Measurements from ENCODE around the gene ANKRD28.
"Not testable (repeated sequence)": the region's sequence is repeated elsewhere in the genome, so short reads cannot be mapped to it uniquely, and the experiment has no call there.

Gene ANKRD28

DNA sequence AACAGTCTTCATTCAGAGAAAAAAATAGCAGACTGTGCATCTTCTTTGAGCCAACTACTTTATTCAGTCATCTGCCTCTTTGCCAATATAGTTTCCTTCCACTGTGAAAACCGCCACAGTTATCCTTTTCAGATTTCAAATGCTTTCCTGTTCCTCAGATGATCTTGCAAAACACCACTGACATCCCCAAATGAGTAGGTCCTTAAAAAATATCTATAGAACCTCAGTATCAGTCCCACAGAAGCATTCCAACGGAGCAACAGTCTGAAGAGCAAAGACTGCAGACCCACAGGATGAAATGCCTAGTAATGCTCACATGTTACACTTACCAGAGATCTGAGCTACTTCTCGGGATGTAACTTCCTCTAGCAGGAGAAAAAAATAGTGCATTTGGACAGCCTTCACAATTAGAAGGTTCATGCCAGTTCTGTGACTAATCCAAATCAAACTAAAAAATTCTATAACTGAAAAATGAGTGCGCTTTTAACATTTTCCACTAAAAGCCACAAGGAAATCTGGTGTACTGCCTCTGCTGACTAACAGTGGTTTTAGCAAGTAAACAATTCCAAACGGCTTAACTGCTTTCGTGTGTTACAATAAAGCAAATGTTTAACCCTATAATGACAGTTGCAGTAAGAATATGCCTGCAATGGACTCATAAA, at the start of gene ANKRD28:
Gene ANKRD28, minus strand, starts transcription at position 338 of the 662 bp plus-strand sequence. CDS start 1,458 bp downstream, outside the sequence.
- DNase-seq, result no peak

DNA sequence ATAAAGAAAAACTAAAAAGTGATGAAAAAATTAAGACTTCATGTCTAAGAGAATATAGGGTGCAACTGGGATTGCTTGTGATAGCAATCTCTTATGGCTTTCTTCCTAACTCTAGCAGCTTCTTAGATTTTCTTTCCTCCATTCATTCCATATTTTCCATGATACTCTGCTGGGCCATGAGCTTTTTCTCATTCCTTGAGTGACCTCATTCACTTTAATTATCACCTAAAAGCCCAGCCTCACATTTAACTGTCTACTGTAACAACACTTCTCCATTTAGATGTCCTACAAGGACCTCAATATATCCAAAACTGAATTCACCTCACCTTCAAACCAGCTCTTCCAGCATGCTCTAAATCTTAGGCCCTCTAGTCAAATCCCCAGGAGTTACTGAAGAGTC, 49.5 kb upstream of the ANKRD28 start:
- no peak for DNase-seq

DNA sequence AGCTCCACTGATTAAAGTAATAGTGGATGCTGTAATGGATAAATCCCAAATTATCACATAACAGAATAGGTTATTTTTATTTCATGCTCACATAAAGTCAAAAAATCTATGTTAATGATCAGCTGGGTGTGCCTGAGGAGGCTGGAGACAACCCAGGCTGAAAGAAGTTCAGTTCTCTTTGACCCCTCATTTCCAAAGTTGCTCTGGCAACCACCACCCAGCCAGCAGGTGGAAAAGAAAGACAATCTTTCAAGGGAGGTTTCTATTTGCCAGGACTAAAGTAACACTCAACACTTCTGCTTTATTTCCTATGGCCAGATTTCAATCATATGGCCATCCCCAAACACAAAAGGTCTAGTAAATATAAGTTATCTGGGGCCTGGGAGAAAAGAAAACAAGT, 48.8 kb upstream of the ANKRD28 start:
- DNase-seq, result no peak

DNA sequence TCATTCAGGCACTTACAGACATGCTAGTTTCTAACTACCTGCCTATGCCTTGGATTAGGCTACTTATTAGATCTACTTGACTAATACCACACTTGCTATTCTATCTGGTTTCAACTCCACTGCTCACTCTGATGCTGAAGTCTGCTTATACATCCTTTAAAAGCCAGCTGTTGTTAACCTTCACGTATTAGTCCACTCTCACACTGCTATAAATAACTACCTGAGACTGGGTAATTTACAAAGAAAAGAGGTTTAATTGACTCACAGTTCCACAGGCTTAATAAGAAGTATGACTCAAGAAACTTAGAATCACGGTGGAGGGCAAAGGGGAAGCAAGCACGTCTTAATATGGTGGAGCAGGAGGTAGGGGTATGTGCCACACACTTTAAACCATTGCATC, 47.7 kb upstream of the ANKRD28 start:
- DNase-seq, result no peak

DNA sequence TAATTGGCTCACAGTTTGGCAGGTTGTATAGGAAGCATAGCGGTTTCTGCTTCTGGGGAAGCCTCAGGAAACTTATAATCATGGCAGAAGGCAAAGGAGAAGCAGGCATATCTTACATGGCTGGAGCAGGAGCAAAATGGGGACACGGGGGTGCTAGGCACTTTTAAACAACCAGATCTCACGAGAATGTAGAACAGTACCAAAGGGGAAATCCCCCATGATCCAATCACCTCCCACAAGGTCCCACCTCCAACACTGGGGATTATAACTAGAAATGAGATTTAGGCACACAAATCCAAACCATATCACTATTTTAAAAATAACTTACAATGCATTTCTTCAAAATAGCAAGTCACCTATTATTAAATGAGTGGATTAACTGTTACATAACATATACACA, 47.1 kb upstream of the ANKRD28 start:
- no peak for DNase-seq

DNA sequence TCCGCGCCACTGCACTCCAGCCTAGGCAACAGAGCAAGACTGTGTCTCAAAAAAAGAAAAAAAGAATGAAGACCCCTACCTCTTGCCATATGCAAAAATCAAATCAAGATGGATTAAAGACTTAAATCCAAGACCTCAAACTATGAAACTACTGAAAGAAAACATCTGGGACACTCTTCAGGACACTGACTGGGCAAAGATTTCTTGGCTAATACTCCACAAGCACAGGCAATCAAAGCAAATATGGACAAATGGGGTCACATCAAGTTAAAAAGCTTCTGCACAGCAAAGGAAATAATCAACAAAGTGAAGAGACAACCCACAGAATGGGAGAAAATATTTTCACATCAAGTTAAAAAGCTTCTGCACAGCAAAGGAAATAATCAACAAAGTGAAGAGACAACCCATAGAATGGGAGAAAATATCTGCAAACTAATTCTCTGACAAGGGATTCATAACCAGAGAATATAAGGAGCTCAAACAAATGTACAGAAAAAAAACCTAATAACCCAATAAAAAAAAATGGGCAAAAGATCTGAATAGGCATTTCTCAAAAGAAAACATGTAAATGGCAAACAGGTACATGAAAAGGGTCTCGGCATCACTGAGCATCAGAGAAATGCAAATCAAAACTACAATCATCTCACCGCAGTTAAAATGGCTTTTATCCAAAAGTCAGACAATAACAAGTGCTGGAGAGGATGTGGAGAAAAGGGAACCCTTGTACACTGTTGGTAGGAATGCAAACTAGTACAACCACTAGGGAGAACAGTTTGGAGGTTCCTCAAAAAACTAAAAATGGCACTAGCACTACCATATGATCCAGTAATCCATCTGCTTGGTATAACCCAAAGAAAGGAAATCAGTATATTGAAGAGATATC, 43.6 kb upstream of the ANKRD28 start:
- not testable (repeated sequence) for DNase-seq

DNA sequence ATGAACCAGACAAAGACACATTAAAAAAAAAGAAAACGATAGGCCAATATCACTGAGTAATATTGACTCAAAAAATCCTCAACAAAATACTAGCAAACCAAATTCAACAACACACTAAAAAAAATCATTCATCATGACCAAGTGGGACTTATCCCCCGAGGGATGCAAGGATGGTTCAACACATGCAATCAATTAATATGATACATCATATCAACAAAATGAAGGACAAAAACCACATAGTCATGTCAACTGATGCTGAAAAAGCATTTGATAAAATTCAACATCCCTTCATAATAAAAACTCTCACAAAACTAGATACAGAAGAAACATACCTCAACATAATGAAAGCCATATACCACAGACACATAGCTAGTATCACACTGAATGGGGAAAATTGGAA, 41.8 kb upstream of the ANKRD28 start:
- DNase-seq, result no peak

DNA sequence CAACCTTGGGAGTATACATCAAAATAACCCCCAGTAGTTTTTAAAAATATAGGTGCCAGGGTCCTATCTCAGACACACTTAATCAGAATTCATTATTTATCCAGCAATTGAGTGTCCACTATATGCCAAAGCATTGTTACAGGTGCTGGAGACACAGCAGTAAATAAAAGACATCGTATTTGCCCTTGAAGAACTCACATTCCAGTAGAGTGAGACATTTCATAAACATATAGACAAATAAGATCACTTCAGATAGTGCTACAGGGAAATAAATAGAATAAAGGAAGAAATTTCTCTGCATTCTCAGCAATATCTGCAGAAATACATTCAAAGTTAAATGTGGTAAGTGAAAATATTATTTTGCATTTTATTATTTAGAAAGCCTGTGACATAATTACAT, 34.1 kb upstream of the ANKRD28 start:
- no peak for DNase-seq

DNA sequence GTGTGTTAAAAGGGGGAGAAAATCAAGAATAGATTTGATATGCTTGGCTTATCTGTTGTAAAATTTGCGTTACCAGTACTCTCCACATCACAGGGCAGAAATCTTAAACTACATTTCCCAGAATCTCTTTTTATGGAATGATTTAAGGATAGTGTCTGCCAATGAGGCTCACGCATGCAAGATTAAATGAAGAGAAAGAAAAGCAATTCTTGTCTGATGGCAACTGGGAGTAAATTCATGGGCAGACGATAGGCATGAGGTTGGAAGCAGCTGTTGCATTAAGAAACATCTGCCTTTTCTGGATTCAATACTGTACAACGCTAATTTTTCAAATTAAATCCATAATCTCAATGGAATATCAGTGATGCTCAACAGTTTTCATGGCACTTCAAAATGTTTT, 27.2 kb upstream of the ANKRD28 start:
- DNase-seq, result no peak

DNA sequence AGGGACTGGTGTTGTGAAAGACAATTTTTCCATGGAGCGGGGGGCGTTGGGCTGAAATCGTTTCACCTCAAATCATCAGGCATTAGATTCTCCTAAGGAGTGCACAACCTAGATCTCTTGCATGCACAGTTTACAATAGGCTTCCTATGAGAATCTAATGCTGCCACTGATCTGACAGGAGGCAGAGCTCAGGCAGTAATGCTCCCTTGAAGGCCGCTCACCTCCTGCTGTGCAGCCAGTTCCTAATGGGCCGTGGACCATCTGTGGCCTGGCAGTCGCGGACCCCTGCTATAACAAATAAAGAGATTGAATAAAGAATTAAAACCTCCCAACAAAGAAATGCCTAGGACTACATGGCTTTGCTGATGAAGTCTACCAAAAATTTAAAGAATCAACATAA, 25.3 kb upstream of the ANKRD28 start:
- no peak for DNase-seq

DNA sequence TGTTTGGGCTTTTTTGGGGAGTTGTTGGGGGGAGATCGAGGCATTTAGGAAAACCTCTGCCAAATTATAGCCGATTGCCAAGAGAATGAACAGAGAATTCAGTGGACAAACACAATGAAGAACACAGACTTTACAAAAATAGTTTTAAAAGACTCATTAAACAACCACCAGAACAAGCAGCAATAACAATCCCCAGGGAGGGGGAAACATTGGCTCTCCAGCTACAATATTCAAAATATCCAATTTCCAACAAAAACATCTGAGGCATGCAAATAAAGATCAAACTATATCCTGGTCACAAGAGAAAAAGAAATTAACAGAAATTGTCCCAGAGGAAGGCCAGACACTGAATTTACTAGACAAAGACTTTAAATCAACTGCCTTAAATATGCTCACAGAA, 24.5 kb upstream of the ANKRD28 start:
- no peak for DNase-seq

DNA sequence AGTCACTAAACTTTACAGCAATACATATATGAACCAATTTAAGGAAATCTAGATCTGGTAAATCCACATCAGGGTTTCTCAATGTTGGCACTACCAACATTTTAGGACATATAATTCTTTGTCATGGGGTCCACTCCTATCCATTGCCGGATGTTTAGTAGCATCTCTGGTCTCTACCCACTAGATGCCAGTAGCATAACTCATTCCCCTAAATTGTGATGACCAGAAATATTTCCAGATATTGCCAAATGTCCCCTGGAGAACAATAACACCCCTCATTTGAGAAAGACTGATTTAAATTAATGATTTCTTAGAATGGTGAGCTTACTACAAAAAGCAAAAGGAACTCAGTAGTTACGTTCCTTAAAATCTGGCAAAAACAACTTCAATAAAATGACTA, 23.1 kb upstream of the ANKRD28 start:
- no peak for DNase-seq

DNA sequence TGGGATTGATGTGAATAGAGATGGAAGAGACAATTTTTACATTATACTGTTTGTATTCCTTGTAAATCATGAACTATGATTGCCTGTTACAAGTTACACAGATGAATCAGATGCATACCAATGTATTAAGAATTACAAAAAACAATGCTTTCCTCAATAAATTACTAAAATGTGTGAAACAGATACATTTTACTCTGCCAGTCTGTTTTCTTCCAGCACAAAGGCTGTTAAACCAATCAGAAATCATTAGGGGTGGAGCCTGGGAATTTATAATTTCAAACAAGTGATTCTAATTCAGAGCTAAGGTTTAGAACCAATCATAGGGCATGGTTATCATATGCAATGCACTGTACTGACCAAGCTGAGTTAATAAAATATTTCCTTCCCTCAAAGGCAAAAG, 21.8 kb upstream of the ANKRD28 start:
- no peak for DNase-seq

DNA sequence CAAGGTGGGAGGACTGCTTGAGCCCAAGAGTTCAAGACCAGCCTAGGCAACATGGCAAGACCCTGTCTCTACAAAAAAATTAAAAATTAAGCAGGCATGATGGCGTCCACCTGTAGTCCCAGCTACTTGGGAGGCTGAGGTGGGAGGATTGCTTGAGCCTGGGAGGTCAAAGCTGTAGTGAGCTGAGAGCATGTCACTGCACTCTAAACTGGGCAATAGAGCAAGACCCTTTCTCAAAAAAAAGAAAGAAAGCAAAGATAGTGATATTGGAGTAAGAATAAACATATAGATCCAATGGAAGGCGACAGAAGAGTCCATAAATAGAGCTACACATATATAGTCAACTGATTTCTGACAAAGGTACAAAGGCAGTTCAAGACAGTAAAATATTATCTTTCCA, 21.3 kb upstream of the ANKRD28 start:
- DNase-seq, result no peak

DNA sequence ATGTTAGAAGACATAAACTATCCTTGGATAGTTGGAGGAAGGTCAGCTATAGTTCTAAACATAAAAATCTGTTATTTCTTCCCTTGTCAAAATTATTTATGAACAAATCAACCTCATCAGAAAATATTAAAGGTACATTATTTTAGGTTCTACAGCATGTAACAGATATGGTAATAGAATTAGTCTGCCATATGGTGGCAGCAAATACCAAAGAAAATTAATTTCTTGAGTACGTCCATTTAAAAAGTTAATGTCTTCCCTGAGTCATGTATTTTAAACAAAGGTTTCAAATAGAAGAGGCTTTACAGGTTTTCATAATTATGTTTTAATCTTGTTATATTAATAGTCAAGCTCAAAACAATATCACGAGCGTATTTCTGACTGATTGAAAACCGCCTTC, 17.9 kb upstream of the ANKRD28 start:
- no peak for DNase-seq

DNA sequence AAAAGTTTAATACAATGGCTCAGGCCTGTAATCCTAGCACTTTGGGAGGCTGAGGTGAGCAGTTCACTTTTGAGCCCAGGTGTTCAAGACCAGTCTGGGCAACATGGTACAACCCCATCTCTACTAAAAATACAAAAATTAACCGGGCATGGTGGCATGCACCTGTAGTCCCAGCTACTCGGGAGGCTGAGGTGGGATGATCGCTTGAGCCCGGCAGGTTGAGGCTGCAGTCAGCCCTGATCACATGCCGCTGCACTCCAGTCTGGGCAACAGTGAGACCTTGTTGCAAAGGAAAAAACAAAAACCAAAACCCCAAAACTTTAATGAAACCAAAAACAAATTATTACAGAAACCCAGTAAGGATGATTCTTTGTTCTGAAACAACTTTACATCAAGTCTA, 15.3 kb upstream of the ANKRD28 start:
- DNase-seq, result not testable (repeated sequence)

DNA sequence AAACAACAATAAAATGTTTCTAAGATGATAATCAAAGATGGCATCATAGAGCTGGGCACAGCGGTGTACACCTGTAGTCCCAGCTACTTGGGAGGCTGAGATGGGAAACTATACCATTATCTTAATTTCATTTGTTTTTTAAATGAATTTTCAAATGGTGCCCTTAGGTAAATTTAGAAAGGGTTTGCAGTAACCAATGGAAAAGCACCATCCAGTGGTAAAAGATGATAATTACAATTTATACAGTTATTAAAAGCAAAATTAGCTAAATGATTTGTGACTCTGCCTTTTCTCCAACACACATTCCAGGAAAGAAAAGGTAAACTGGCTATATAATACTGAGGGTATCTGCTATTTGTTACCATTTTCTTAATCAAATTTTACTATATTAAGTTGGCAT, 14.4 kb upstream of the ANKRD28 start:
- no peak for DNase-seq

DNA sequence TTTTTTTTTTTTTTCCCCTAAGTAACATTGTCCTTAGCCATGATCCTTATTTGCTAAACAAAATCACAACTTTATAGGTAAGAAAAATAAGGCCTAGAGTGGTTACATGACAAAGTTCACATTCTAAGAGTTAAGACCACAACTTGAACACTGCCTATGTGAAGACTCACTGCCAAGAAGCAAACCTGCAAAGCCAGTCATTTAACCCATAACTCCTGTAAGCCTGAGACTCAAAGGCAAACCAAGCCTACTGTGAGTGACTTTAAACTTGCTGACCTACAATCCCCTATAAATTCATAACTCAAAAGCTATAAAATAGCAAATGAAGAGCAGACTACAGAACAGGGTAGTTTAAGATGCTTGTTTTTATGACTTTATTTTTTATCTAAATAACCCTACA, 12.9 kb upstream of the ANKRD28 start:
- no peak for DNase-seq

DNA sequence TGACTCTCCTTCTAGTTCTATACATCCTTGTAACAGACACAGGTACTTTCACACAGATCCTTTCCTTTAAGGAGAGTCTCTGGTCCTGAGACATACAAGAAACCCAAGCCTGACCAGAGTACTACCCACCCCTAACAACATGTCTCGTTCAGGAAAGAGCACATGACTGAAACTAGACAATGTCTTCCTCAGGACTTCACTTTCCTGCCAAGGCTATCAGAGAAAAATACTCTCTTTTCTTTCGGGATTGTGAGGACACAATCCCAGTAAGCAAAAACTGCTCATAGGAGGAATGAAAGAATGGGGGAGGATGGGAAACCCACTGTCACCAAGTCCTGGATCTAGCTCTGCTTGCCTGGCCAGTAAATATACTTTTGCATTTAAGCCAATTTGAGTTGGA, 11.5 kb upstream of the ANKRD28 start:
- DNase-seq, result no peak

DNA sequence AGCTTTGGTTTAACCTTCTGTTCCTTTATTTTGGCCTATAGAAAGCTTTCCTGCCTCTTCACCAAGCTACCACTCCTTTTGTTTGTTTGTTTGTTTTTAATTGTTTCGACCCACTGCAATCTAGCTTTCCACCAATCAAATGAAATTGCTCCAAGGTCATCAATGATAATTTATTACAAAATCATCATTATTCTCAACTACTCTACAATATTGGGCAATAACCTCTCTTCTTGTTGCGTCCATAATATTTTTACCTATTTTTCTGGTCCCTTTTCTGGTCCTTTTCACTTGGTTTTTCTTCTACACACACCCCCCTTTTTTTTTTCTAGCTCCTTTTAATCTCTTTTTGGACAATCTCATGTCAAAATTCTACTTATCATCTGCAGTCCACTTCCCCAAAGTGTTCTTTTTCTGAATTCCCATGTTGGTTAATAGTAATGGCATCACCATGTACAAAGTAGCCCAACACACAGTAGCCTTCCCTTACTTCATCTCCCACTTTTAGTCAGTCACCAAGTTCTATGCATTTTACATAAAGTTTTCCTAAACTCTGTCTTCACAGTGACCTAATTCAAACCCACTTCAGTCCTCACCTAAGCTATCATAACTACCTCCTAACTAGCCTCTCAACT, 11.0 kb upstream of the ANKRD28 start:
- DNase-seq, result no peak

DNA sequence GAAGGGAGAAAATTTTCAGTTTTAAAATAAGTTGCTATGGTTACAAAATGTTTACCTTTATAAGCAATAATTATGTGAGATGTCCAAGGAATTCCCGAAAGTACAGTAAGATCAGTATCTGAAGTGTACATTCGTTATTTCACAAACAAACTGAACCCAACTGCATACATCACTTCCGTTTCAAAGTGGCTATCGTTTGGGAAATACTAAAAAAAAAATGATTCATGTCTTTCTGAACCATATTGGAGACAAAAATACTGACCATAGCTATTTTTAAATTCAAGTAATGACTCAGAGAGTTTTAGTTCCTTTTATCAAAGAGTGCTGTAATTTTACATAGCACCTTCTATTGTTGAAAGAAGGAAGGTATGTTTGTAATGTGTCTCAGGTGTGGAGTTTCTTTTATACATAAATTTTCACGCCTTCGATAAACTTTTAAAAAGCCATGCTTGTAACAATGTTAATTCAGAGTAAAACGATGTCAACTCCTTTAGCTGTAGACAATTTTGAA, 8.0 kb upstream of the ANKRD28 start:
- no peak for DNase-seq

DNA sequence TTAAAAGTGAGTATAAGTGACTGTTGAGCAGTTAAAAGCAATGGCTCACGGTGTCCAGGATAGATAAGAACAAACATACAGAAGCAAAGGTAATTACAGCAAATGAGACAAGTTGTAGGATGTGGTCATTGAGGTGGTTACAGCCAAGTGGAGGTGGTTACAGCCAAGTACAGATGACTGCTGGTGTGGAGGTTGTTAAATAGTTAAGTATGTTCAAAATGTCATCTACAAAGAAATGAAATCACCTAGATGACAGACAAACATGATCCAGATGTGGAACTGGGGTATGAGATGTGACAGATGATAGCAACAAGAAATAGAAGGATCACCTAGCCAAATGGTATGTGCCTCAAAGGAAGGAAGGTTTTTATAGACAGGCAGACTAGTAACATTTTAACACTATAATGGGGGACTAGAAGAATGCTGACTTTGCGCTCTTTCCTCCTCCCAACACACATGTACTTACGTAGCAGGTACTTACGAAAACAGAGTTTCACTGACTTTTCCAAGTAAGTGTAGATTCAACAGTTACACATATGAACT, 6.8 kb upstream of the ANKRD28 start:
- no peak for DNase-seq

DNA sequence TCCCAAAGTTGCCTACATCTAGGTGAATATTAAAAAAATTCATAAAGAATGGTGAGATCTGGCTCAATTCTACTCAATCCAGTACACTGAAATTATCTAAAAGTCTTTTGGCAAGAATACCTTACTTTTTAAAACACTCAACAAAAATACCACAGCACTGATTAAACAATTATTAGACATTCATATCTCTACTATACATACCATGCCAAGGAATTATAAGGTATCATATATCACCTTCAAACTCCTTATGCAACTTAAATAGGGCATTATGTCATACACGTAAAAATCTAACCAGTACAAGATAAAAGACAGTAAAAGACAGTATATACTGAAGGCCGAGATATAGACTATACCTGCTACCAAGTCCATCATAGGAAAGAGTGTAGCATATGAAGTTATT, 6.1 kb upstream of the ANKRD28 start:
- DNase-seq, result no peak

DNA sequence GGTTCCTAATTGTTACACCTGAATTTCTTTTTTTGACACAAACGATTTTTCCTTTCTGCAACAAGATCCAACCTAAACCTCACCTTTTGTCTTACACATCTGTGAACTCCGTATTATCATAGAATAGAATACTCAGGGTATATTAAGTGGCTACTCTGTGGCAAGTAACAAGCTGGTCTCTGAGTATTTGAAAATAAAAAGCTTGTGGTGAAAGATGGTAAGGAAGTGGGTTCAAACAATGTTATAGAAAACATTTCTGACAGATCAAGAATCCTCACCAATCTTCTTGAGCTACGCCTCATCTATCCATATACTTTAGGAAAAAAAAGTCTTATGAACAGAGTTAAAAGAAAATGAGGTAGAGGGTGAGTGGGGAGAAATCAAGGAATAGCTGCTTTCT, 3.5 kb upstream of the ANKRD28 start:
- no peak for DNase-seq
